SJSA1 (cell line): ENCODE measurements around the gene ZSCAN23. TPM values are rescaled to one million over a fixed set of nuclear protein-coding genes. Genes with fewer than 3 reads are reported as not detected.
"Not testable (repeated sequence)": the region's sequence is repeated elsewhere in the genome, so short reads cannot be mapped to it uniquely, and the experiment has no call there.

Experiments used
- DNase-seq, 2 experiments: peaks; one replicate each; pipeline ENCODE4 v3.0.0-alpha.2; 2015 to 2020; ENCODE audit warnings: low spot score in 2 of 2, low read depth in 1 of 2
- H3K27ac ChIP-seq: fragments of 250-450 bp; sonication (Bioruptor Pico); 2 replicates; pipeline ENCODE4 v1.5.1; 2020; ENCODE audit warnings: mild to moderate bottlenecking, moderate library complexity
- H3K27me3 ChIP-seq: fragments of 250-450 bp; sonication (Bioruptor Pico); replicated peaks from 2 replicates; pipeline ENCODE4 v1.5.1; 2020; ENCODE audit warnings: mild to moderate bottlenecking, moderate library complexity
- H3K36me3 ChIP-seq: fragments of 250-450 bp; sonication (Bioruptor Pico); 2 replicates; pipeline ENCODE4 v1.5.1; 2020; ENCODE audit warnings: mild to moderate bottlenecking
- H3K4me1 ChIP-seq: fragments of 250-450 bp; sonication (Bioruptor Pico); replicated peaks from 2 replicates; pipeline ENCODE4 v1.6.1; 2021; ENCODE audit warnings: mild to moderate bottlenecking
- H3K4me3 ChIP-seq: fragments of 250-450 bp; sonication (Bioruptor Pico); 2 replicates; pipeline ENCODE4 v1.5.1; 2020; ENCODE audit warnings: mild to moderate bottlenecking
- H3K9me3 ChIP-seq: fragments of 250-450 bp; sonication (Bioruptor Pico); replicated peaks from 2 replicates; pipeline ENCODE4 v1.5.1; 2020; ENCODE audit warnings: mild to moderate bottlenecking
- total RNA-seq: library from RNA; depleted of rRNA; stranded (reverse); fragments of >200 nt; shearing (Covaris generic); gene quantifications from 2 replicates; pipeline ENCODE4 v1.2.3, GENCODE V29; 2014

The ZSCAN23 gene
- total RNA-seq, 1 experiment from 2014 or later, result 2.6 TPM

GRCh38 chr6:28413681-28414080, 29.6 kb downstream of the ZSCAN23 start:
- no peaks in the 10 kb centered on the region for H3K9me3 ChIP-seq
- no peaks in the 10 kb centered on the region; the same call in 1 of the 2 replicates for H3K27me3 ChIP-seq
- no peak overlapping the region for H3K27ac ChIP-seq
- H3K4me3 ChIP-seq, result no peak overlapping the region
- DNase-seq, result no peak
- H3K4me1 ChIP-seq, result no peaks in the 10 kb centered on the region
- no peaks in the 10 kb centered on the region for H3K36me3 ChIP-seq

DNA sequence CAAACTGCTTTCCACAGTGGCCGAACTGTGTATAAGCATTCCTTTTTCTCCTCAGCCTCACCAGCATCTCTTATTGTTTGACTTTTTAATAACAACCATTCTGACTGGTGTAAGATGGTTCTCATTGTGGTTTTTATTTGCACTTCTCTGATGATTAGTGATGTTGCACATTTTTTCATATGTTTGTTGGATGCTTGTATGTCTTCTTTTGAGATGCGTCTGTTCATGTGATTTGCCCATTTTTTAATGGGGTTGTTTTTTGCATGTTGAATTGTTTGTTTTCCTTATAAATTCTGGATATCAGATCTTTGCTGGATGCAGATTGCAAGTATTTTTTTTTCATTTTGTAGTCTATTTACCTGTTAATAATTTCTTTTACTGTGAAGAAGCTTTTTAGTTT, 32.5 kb downstream of the ZSCAN23 start:
- no peak overlapping the region for H3K27ac ChIP-seq
- no peak for DNase-seq
- no peaks in the 10 kb centered on the region for H3K9me3 ChIP-seq
- H3K36me3 ChIP-seq, result no peaks in the 10 kb centered on the region
- no peak overlapping the region for H3K4me3 ChIP-seq
- H3K27me3 ChIP-seq, result no peaks in the 10 kb centered on the region; the same call in 1 of the 2 replicates
- H3K4me1 ChIP-seq, result no peaks in the 10 kb centered on the region

DNA sequence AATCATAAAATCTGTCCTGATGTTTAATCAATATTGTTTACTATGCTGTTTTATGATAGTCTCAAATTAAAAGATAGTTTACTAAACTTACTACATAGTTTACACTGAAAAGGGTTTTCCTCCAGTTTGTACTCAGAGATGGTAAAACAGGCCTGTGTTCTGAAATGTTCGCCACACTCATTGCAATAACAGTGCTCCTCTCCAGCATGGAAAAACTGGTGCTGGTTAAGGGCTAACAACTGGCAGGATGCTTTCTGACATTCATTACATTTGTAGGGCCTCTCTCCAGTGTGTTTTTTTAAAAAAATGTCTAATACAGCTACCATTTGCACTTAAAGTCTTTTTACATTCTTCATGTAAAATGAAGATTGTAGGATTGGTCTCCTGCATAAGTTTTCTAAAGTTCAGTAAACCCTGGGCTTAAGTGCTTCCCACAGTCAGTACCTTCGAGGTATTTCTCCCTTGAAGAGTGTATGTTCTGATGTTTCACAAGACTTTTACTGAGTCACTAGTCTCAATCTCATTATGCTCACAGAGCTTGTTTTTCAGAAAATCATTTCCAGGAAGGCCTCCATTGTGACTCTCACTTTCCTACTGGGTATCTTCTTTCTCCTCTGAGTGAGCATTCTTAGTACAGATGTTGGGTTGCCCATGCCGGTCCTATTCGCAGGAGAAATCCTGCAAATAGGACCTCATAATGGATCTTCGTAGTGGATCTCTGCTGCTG, 35.1 kb downstream of the ZSCAN23 start:
- no peak for DNase-seq
- Histone ChIP-seq H3K9me3 (no peaks in the 10 kb centered on the region), H3K4me1 (no peaks in the 10 kb centered on the region), H3K27me3 (no peaks in the 10 kb centered on the region; the same call in 1 of the 2 replicates), H3K4me3 (no peak overlapping the region), H3K36me3 (no peaks in the 10 kb centered on the region), H3K27ac (no peak overlapping the region)

- Histone ChIP-seq H3K9me3 (no peaks in the 10 kb centered on the region), H3K4me1 (no peaks in the 10 kb centered on the region), H3K36me3 (no peaks in the 10 kb centered on the region), H3K27ac (no peak overlapping the region), H3K4me3 (no peak overlapping the region), H3K27me3 (no peaks in the 10 kb centered on the region; the same call in 1 of the 2 replicates)
- DNase-seq, result no peak
Observed at GRCh38 chr6:28407401-28407800, 35.9 kb downstream of the ZSCAN23 start.

DNA sequence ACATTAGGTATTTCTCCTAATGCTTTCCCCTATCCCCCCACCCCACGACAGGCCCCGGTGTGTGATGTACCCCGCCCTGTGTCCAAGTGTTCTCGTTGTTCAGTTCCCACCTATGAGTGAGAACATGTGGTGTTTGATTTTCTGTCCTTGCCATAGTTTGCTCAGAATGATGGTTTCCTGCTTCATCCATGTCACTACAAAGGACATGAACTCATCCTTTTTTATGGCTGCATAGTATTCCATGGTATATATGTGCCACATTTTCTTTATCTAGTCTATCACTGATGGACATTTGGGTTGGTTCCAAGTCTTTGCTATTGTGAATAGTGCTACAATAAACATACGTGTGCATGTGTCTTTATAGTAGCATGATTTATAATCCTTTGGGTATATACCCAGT, 39.4 kb downstream of the ZSCAN23 start:
- not testable (repeated sequence) for H3K4me3 ChIP-seq, H3K27me3 ChIP-seq, H3K27ac ChIP-seq, H3K4me1 ChIP-seq, H3K9me3 ChIP-seq, DNase-seq, H3K36me3 ChIP-seq

- Histone ChIP-seq H3K27ac (no peak overlapping the region), H3K4me1 (peaks cover 12% of the 10 kb centered on the region), H3K4me3 (no peak overlapping the region), H3K36me3 (peaks cover 12% of the 10 kb centered on the region), H3K27me3 (no peaks in the 10 kb centered on the region), H3K9me3 (no peaks in the 10 kb centered on the region)
- no peak for DNase-seq
Observed at GRCh38 chr6:28402197-28402596, 41.1 kb downstream of the ZSCAN23 start.

- Histone ChIP-seq H3K4me1 (peaks cover 21% of the 10 kb centered on the region), H3K9me3 (no peaks in the 10 kb centered on the region), H3K27me3 (no peaks in the 10 kb centered on the region), H3K27ac (no peak overlapping the region), H3K4me3 (no peak overlapping the region), H3K36me3 (peaks cover 23% of the 10 kb centered on the region)
- DNase-seq, result no peak
Observed at GRCh38 chr6:28401172-28401571, 42.1 kb downstream of the ZSCAN23 start.

GRCh38 chr6:28400122-28400451, 43.2 kb downstream of the ZSCAN23 start:
- Histone ChIP-seq H3K4me3 (peak overlapping the region; percentile 59), H3K27ac (peak overlapping the region; percentile 30), H3K36me3 (peaks cover 32% of the 10 kb centered on the region), H3K9me3 (no peaks in the 10 kb centered on the region), H3K4me1 (peaks cover 21% of the 10 kb centered on the region), H3K27me3 (no peaks in the 10 kb centered on the region)
- no peak for DNase-seq

GRCh38 chr6:28399350-28400121, 43.8 kb downstream of the ZSCAN23 start, which contains the start of gene ZSCAN12:
Gene ZSCAN12, minus strand, starts transcription at chr6:28399747. Its CDS starts 1,342 bp downstream, at chr6:28398405.
- no peaks in the 10 kb centered on the region for H3K27me3 ChIP-seq
- H3K4me1 ChIP-seq, result peaks cover 21% of the 10 kb centered on the region
- peak within 1 kb of the TSS; percentile 59 for H3K4me3 ChIP-seq
- DNase-seq, result peak; percentile 89 to 91
- no peaks in the 10 kb centered on the region for H3K9me3 ChIP-seq
- peak within 1 kb of the TSS; percentile 36 for H3K27ac ChIP-seq
- H3K36me3 ChIP-seq, result peaks cover 37% of the 10 kb centered on the region

- peaks cover 21% of the 10 kb centered on the region for H3K4me1 ChIP-seq
- H3K36me3 ChIP-seq, result peaks cover 63% of the 10 kb centered on the region
- no peaks in the 10 kb centered on the region for H3K27me3 ChIP-seq
- H3K9me3 ChIP-seq, result no peaks in the 10 kb centered on the region
- no peak overlapping the region for H3K27ac ChIP-seq
- H3K4me3 ChIP-seq, result no peak overlapping the region
- DNase-seq, result no peak
Observed at GRCh38 chr6:28395918-28396317, 47.4 kb downstream of the ZSCAN23 start.

DNA sequence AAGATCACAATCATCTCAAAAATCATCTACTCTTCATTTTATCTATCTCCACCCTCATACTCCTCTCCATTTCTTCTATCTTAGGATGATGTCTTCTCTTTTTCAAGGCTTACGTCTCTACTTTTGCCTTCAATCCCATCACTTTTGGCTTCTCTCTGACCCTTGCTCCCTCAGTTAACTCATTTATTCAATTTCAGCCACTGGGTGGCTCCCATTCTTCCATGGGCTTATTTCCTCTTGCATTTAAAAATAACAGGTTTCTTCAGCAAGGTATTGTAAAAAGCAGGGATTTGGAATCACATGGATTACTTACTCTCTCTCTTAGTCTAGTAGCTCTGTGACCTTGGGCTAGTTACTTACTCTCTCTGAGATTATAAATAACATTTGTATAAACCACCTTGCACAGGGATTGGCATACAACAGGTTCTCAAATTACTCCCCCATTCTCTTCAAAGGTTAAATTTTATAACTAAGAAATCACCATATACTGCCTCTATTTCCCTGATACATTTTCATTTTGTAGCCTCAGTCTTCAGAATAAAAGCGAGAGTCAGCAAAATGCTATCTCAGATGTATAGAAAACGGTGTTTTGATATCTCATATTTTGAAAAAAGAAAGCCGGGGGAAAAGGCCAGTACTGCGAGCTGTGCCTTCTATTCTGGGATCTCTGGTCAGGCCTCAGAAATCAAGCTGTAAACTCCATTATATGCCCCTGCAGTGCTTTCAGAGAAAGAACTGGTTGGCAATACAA, 49.2 kb downstream of the ZSCAN23 start:
- peaks cover 21% of the 10 kb centered on the region for H3K4me1 ChIP-seq
- no peak overlapping the region for H3K4me3 ChIP-seq
- no peaks in the 10 kb centered on the region for H3K27me3 ChIP-seq
- H3K9me3 ChIP-seq, result no peaks in the 10 kb centered on the region
- peaks cover 81% of the 10 kb centered on the region for H3K36me3 ChIP-seq
- no peak overlapping the region for H3K27ac ChIP-seq
- DNase-seq, result no peak

- H3K9me3 ChIP-seq, result no peaks in the 10 kb centered on the region
- peaks cover 89% of the 10 kb centered on the region for H3K36me3 ChIP-seq
- DNase-seq, result no peak
- no peaks in the 10 kb centered on the region for H3K27me3 ChIP-seq
- no peaks in the 10 kb centered on the region for H3K4me1 ChIP-seq
- H3K4me3 ChIP-seq, result no peak overlapping the region
- H3K27ac ChIP-seq, result no peak overlapping the region
Observed at GRCh38 chr6:28390688-28391087, 52.6 kb downstream of the ZSCAN23 start.

- DNase-seq, result no peak
- Histone ChIP-seq H3K27ac (no peak overlapping the region), H3K9me3 (no peaks in the 10 kb centered on the region; the same call in 1 of the 2 replicates), H3K4me3 (no peak overlapping the region), H3K4me1 (no peaks in the 10 kb centered on the region), H3K36me3 (peaks cover 99% of the 10 kb centered on the region), H3K27me3 (no peaks in the 10 kb centered on the region)
Observed at GRCh38 chr6:28384143-28384533, 59.2 kb downstream of the ZSCAN23 start.
